Stimulated activated memory B cell treated with anti-CD40 and anti-IgM and Interleukin-4, amounts not matched to agents 10 μg/mL and 1 μg/mL and 100 μg/mL, for 72 hours (primary cell): ENCODE data around the gene SINHCAF.
"Not testable (repeated sequence)": the region's sequence is repeated elsewhere in the genome, so short reads cannot be mapped to it uniquely, and the experiment has no call there.

Experiments
- ATAC-seq: fragments of 150-1000 bp; cut with Tn5 transposase; 2 replicates; pipeline ENCODE4 v1.10.0; 2021
- H3K27ac Mint-ChIP-seq: one replicate; pipeline ENCODE4 v1.8.0; 2022; ENCODE audit warnings: mild to moderate bottlenecking, mixed read lengths
- H3K27me3 Mint-ChIP-seq: one replicate; pipeline ENCODE4 v1.8.0; 2022; ENCODE audit warnings: mixed read lengths
- H3K36me3 Mint-ChIP-seq: one replicate; pipeline ENCODE4 v1.8.0; 2022; ENCODE audit warnings: mixed read lengths
- H3K4me1 Mint-ChIP-seq: one replicate; pipeline ENCODE4 v1.8.0; 2022; ENCODE audit warnings: mixed read lengths
- H3K4me3 Mint-ChIP-seq: one replicate; pipeline ENCODE4 v1.8.0; 2022; ENCODE audit warnings: mild to moderate bottlenecking, moderate library complexity, mixed read lengths
- H3K9me3 Mint-ChIP-seq: one replicate; pipeline ENCODE4 v1.8.0; 2022; ENCODE audit warnings: mixed read lengths

The SINHCAF gene

DNA sequence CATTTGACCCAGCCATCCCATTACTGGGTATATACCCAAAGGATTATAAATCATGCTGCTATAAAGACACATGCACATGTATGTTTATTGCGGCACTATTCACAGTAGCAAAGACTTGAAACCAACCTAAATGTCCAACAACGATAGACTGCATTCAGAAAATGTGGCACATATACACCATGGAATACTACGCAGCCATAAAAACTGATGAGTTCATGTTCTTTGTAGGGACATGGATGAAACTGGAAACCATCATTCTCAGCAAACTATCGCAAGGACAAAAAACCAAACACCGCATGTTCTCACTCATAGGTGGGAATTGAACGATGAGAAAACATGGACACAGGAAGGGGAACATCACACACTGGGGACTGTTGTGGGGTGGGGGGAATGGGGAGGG is 52.2 kb downstream of the SINHCAF start:
- H3K4me1 Mint-ChIP-seq, H3K4me3 Mint-ChIP-seq, ATAC-seq: not testable (repeated sequence)

DNA sequence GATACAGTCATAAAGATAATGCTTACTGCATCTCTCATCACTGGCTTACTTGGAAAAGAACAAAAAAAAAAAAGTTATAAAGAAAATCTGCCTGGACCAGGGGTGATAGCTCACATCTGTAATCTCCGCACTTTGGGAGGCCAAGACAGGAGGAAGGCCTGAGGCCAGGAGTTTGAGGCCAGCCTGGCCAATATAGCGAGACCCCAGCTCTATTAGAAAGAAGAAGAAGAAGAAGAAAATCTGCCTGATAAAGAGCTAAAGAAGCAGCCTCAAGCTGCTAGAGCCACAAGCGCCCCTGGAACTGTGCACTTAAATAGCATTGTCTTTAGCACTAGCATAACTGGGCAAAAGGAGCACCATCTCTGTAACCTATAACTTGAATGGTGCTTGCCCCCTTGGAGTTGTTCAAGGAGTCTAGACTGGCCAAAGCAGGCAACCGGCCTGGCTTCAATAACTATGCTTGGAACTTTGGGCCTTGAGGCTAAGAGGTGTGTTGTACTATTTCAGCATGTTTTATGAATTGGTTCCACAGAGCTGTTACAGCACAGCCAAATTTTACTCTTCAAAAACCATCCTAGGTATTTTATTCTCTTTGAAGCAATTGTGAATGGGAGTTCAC is 53.2 kb downstream of the SINHCAF start:
- Mint-ChIP-seq H3K27me3 (no peaks in the 10 kb centered on the region), H3K4me1 (no peaks in the 10 kb centered on the region), H3K36me3 (peaks cover 38% of the 10 kb centered on the region), H3K27ac (no peak overlapping the region), H3K4me3 (no peak overlapping the region), H3K9me3 (no peaks in the 10 kb centered on the region)
- no peak for ATAC-seq

More for the DNA sequence above, 52.2 kb downstream of the SINHCAF start:
- not testable (repeated sequence) for H3K9me3 Mint-ChIP-seq, H3K27ac Mint-ChIP-seq, H3K27me3 Mint-ChIP-seq
- H3K36me3 Mint-ChIP-seq: peaks cover 38% of the 10 kb centered on the region

DNA sequence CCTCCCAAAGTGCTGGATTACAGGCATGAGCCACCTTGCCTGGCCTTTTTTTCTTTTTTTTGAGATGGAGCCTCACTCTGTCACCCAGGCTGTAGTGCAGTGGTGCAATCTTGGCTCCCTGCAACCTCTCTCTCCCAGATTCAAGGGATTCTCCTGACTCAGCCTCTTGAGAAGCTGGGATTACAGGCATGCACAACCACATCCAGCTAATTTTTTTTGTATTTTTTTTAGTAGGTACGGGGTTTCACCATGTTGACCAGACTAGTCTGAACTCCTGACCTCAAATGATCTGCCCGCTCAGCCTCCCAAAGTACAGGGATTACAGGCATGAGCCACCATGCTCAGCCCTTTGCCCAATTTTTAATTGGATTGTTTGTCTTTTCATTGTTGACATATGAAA is 58.0 kb downstream of the SINHCAF start:
- Mint-ChIP-seq H3K9me3 (no peaks in the 10 kb centered on the region), H3K27me3 (no peaks in the 10 kb centered on the region), H3K36me3 (peaks cover 10% of the 10 kb centered on the region), H3K4me3 (no peak overlapping the region), H3K27ac (no peak overlapping the region), H3K4me1 (no peaks in the 10 kb centered on the region)
- ATAC-seq: no peak

DNA sequence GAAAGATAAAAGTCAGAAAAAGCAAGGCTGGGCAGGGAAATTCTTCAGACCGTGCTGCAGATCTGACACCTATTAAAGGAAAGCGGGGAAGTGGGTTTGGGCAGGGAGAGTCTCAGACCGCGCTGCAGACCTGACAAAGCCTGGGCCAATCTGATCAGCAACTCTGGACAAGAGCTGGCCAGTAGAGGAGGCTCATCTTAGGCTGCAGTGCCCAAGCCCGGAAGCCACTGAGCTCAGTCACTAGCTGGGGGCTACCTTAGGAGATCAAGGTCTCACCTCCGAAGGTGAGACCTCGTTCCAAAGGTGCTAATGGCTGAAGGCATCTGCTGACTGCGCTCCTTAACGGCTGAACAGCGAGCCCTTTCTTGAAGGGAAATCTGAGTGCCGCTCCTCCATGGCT is 60.2 kb downstream of the SINHCAF start:
- Mint-ChIP-seq H3K27me3 (no peaks in the 10 kb centered on the region), H3K27ac (no peak overlapping the region)
- ATAC-seq: no peak

DNA sequence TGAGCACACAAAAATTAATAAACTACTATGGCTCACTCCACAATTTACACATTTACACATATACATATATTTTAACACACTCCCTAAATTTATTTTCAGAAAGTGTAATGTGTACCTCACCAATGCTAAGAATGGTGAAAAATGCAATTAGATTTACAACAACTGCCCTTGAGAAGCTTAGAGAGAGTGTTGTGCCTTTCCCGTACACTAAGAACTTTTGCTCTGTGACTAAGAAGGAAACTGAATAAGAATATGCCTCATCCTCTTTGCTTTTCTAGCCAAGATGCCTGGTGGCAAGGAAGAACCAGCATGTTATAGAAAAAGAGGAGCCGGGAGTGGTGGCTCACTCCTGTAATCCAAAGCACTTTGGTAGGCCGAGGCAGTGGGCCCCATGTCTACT is 62.3 kb downstream of the SINHCAF start:
- no peak overlapping the region for H3K27ac Mint-ChIP-seq
- H3K36me3 Mint-ChIP-seq: no peaks in the 10 kb centered on the region
- no peaks in the 10 kb centered on the region for H3K4me1 Mint-ChIP-seq
- no peak for ATAC-seq
- no peaks in the 10 kb centered on the region for H3K27me3 Mint-ChIP-seq
- no peak overlapping the region for H3K4me3 Mint-ChIP-seq
- H3K9me3 Mint-ChIP-seq: no peaks in the 10 kb centered on the region

More for the DNA sequence above, 60.2 kb downstream of the SINHCAF start:
- Mint-ChIP-seq H3K4me3 (no peak overlapping the region), H3K36me3 (peaks cover 10% of the 10 kb centered on the region), H3K4me1 (no peaks in the 10 kb centered on the region), H3K9me3 (no peaks in the 10 kb centered on the region)

DNA sequence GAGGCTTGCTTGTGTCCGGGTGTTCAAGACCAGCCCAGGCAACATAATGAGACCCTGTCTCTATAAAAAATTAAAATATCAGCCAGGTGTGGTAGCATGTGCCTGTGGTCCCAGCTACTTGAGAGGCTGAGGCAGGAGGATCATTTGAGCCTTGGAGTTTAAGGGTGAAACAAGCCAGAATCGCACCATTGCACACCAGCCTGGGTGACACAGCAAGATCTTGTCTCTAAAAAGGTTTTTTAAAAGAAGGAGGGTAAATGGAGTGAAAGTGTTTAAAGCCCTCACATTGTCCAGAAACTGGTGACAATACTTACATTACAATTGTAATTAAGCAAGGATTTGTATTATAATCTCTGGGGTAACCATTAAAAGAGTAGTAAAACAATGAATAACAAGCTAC is 64.2 kb downstream of the SINHCAF start:
- no peak overlapping the region for H3K4me3 Mint-ChIP-seq
- no peaks in the 10 kb centered on the region for H3K36me3 Mint-ChIP-seq
- no peak overlapping the region for H3K27ac Mint-ChIP-seq
- no peaks in the 10 kb centered on the region for H3K9me3 Mint-ChIP-seq
- H3K4me1 Mint-ChIP-seq: no peaks in the 10 kb centered on the region
- ATAC-seq: no peak
- no peaks in the 10 kb centered on the region for H3K27me3 Mint-ChIP-seq

DNA sequence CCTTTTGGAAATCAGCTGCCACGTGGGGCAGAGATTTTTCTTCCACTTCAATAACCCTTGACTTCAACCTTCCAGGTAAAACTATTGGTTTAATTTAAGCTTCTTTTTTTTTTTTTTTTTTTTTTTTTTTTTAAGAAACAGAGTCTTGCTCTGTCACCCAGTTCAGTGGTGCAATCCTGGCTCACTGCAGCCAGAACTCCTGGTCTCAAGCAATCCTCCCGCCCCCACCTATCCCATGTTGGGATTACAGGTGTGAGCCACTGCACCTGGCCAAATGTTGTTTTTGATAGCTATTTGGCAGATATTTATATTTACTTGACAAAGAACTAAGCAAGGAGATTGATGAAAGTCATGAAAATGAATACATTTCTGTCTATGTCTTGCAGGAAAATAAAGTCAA is 65.1 kb downstream of the SINHCAF start:
- Mint-ChIP-seq H3K9me3 (no peaks in the 10 kb centered on the region), H3K27ac (no peak overlapping the region), H3K4me1 (no peaks in the 10 kb centered on the region), H3K36me3 (no peaks in the 10 kb centered on the region), H3K4me3 (no peak overlapping the region), H3K27me3 (no peaks in the 10 kb centered on the region)
- ATAC-seq: no peak

DNA sequence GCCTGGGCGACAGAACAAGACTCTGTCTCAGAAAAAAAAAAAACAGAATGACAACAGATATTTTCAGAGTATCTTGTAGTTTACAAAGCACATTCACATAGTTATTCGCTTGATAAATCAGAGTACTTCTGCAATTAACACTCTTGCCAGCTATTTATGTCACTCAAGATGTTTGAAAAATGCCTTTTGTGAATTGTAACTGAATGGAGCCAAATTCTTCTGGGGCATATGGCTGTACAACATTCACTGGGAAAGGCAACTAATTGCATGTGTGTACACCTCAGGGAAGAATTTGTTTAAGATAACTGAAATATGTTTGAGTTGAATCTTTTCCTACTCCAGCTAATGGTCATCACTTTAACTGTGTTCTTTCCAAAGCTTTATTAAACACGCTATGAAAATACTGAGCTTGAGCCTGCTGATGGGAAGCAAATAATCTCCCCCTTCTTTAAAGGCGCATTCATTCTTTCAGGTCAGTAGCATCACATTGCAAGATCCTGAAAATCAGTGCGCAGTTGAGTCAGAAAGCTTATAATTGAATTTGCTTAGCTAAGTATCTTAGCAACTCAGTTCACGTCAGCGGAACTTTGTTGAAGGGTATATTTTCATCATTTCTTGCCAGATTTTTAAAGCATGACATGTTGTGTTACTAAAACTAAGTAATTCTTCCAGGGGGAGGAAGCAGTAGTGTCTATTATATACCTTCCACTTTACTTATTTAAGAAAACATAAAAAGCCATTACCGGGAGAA is 66.6 kb downstream of the SINHCAF start:
- Mint-ChIP-seq H3K27me3 (no peaks in the 10 kb centered on the region), H3K4me3 (no peak overlapping the region), H3K36me3 (no peaks in the 10 kb centered on the region), H3K9me3 (no peaks in the 10 kb centered on the region), H3K4me1 (no peaks in the 10 kb centered on the region), H3K27ac (no peak overlapping the region)
- ATAC-seq: no peak

DNA sequence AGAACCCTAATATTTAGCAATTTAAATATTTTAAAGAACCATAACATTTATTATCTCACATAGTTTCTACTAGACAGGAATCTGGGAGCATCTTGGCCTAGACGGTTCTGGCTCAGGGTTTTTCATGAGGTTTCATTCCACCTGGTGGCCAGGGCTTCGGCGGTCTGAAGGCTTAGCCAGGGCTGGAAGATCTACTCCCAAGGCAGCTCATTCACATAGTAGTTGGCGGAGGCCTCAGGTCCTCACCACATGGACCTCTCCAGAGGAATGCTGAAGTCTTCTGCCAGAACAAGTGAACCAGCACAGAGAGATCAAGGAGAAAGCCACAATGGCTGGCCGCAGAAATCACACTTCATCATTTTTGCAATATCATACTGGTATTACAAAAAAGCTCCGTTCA is 68.2 kb downstream of the SINHCAF start:
- no peak overlapping the region for H3K27ac Mint-ChIP-seq
- no peak overlapping the region for H3K4me3 Mint-ChIP-seq
- no peak for ATAC-seq
- no peaks in the 10 kb centered on the region for H3K36me3 Mint-ChIP-seq
- no peaks in the 10 kb centered on the region for H3K9me3 Mint-ChIP-seq
- no peaks in the 10 kb centered on the region for H3K27me3 Mint-ChIP-seq
- H3K4me1 Mint-ChIP-seq: no peaks in the 10 kb centered on the region

DNA sequence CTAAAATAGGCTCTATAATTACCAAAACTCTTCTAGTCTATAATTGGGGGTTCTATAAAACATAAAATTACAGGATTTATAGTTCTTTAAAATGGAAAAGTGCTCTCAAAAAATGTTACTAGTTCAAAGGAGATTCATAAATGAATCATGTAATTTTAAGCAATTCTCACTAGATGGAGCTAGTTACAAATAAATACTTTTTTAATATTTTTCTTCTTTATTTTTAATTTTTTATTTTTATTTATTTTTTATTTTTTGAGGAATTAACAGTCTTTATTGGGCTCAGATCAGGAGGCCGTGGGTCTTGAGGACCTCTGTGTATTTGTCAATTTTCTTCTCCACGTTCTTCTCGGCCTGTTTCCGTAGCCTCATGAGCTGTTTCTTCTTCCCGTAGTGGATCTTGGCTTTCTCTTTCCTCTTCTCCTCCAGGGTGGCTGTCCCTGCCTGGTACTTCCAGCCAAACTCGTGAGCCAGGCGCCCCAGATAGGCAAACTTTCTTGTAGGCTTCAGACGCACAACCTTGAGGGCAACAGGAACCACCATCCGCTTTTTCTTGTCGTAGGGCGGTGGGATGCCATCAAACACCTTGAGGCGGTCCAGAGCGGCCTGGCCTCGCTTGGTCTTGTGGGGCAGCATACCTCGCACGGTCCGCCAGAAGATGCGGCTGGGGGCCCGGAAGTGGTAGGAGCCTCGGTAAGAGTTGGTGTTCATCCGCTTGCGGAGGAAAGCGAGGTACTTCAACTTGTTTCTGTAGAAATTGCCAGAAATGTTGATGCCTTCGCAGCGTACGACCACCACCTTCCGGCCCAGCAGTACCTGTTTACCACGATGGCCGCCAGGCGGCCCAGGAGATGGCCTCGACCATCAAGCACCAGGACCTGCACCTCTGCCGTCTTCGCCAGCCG is 74.0 kb downstream of the SINHCAF start:
- not testable (repeated sequence) for H3K27ac Mint-ChIP-seq, H3K36me3 Mint-ChIP-seq, H3K4me1 Mint-ChIP-seq, H3K27me3 Mint-ChIP-seq, ATAC-seq, H3K9me3 Mint-ChIP-seq
- H3K4me3 Mint-ChIP-seq: peak overlapping the region; percentile 81

DNA sequence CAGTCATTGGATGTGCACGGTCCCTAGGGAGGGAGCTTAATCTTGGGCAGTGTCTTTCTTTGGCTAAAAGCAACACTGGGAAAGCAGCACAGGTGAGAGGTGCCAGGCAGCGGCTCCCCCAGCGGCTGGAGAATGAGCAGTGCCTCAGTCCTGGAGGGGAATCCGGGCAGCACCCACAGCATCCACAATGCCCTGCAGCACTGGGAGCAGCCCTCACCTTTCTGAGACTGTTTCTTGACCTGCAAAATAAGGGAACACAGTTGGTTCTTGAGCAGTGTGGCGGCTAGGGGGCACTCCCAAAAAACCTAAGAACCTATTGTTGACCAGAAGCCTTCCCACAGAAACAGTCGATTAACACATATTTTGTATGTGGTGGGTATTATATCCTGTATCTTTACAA is 75.8 kb downstream of the SINHCAF start:
- no peak overlapping the region for H3K4me3 Mint-ChIP-seq
- H3K27me3 Mint-ChIP-seq: no peaks in the 10 kb centered on the region
- no peaks in the 10 kb centered on the region for H3K9me3 Mint-ChIP-seq
- no peak overlapping the region for H3K27ac Mint-ChIP-seq
- ATAC-seq: no peak
- H3K36me3 Mint-ChIP-seq: no peaks in the 10 kb centered on the region
- peaks cover 6% of the 10 kb centered on the region for H3K4me1 Mint-ChIP-seq

DNA sequence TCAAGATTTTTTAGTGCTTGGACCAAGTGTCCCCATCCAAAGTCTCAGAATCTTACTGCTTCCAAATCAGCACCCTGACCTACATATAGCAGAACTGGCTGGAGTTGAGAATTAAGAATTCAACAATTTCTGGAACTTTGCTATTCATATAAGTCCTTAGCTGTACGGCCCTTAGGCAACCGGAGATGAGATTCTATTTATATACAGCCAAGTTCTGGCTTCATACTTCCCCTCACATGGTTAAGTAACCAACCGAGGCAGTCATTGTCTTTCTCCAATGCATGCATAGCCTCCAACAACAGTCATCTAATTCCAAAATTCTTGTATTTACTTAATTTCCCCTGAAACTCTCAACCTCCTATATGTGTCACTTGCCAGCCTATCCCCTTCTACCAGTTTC is 76.6 kb downstream of the SINHCAF start:
- Mint-ChIP-seq H3K4me1 (peaks cover 6% of the 10 kb centered on the region), H3K27me3 (no peaks in the 10 kb centered on the region), H3K4me3 (no peak overlapping the region), H3K36me3 (no peaks in the 10 kb centered on the region), H3K27ac (no peak overlapping the region), H3K9me3 (no peaks in the 10 kb centered on the region)
- ATAC-seq: no peak

DNA sequence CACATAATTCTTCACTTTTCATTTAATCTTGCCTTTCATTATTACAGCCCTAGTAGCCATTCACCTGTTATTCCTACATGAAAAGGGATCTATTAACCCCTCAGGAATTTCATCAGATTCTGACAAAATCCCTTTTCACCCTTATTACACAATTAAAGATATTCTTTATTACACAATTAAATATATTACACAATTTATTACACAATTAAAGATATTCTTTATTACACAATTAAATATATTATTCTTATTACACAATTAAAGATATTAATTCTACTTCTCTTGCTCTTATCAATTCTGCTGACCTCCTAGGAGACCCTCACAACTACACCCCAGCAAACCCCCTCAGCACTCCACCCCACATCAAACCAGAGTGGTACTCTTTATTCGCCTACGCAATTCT is 77.1 kb downstream of the SINHCAF start:
- Mint-ChIP-seq H3K36me3 (no peaks in the 10 kb centered on the region), H3K4me3 (no peak overlapping the region), H3K4me1 (peaks cover 6% of the 10 kb centered on the region), H3K27me3 (no peaks in the 10 kb centered on the region), H3K9me3 (no peaks in the 10 kb centered on the region), H3K27ac (no peak overlapping the region)
- no peak for ATAC-seq

DNA sequence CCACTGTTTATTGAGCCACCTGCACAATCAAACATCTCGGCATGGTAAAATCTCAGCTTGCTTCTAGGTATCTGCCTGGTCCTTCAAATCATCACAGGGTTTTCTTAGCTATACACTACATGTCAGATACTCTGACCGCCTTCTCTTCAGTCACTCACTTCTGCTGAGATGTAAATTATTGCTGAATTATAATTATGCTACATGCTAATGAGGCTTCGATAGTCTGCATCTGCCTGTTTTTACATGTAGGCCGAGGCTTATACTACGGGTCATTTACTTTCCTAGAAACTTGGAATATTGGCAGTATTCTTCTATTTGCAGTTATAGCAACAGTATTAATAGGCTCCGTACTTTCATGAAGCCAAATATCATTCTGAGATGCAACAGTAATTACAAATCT is 77.6 kb downstream of the SINHCAF start:
- H3K27me3 Mint-ChIP-seq: no peaks in the 10 kb centered on the region
- no peak for ATAC-seq

DNA sequence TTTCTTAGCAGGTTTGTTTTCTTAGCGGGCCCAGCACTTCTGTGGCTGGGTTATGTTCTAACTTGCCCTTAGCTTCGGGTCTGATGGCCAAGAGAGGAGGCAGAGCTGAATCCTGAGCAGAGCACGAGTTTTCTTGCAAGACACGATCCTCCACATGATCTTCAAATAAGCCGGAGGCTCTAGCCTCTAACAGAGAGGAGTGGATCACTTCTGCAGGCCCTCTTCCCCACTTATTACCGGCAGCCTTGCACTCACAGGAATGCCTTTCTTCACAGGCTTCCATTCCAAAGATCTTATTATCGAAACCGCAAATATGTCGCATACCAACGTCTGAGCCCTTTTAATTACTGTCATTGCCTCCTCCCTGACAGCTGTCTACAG is 79.5 kb downstream of the SINHCAF start:
- no peak overlapping the region for H3K27ac Mint-ChIP-seq
- H3K9me3 Mint-ChIP-seq: no peaks in the 10 kb centered on the region
- H3K36me3 Mint-ChIP-seq: no peaks in the 10 kb centered on the region
- H3K4me1 Mint-ChIP-seq: no peaks in the 10 kb centered on the region
- ATAC-seq: no peak
- no peaks in the 10 kb centered on the region for H3K27me3 Mint-ChIP-seq
- H3K4me3 Mint-ChIP-seq: no peak overlapping the region

More for the DNA sequence above, 77.6 kb downstream of the SINHCAF start:
- Mint-ChIP-seq H3K9me3 (no peaks in the 10 kb centered on the region), H3K4me1 (peaks cover 6% of the 10 kb centered on the region), H3K4me3 (no peak overlapping the region), H3K36me3 (no peaks in the 10 kb centered on the region), H3K27ac (no peak overlapping the region)
